ENCODE data around the gene DRC3.

The DRC3 gene

GRCh38 chr17:18017958-18018357 lies 45.3 kb downstream of the DRC3 start:
- no peak overlapping the region for H3K4me3 ChIP-seq (ENCODE audit: low read depth, low read length)

GRCh38 chr17:18018411-18018921 lies 45.8 kb downstream of the DRC3 start:
- no peak overlapping the region for H3K4me3 ChIP-seq (ENCODE audit: low read depth, low read length)

GRCh38 chr17:18019838-18020154 lies 47.1 kb downstream of the DRC3 start:
- H3K4me3 ChIP-seq (ENCODE audit: low read depth, low read length) = no peak overlapping the region

GRCh38 chr17:18020971-18021370 lies 48.3 kb downstream of the DRC3 start:
- no peak overlapping the region for H3K4me3 ChIP-seq (ENCODE audit: low read depth, low read length)

GRCh38 chr17:18021372-18021771 lies 48.7 kb downstream of the DRC3 start:
- H3K4me3 ChIP-seq (ENCODE audit: low read depth, low read length) = no peak overlapping the region

- no peak overlapping the region for H3K4me3 ChIP-seq (ENCODE audit: low read depth, low read length)
These were observed 52.7 kb downstream of the DRC3 start for GRCh38 chr17:18025241-18025944.

GRCh38 chr17:18025945-18026776 lies 53.5 kb downstream of the DRC3 start:
- no peak overlapping the region for H3K4me3 ChIP-seq (ENCODE audit: low read depth, low read length)

GRCh38 chr17:18027280-18027679 lies 54.6 kb downstream of the DRC3 start:
- no peak overlapping the region for H3K4me3 ChIP-seq (ENCODE audit: low read depth, low read length)

GRCh38 chr17:18028114-18028951 lies 55.7 kb downstream of the DRC3 start:
- H3K4me3 ChIP-seq (ENCODE audit: low read depth, low read length) = no peak overlapping the region

GRCh38 chr17:18028952-18029540 lies 56.4 kb downstream of the DRC3 start:
- no peak overlapping the region for H3K4me3 ChIP-seq (ENCODE audit: low read depth, low read length)

GRCh38 chr17:18031955-18032354 lies 59.3 kb downstream of the DRC3 start:
- H3K4me3 ChIP-seq (ENCODE audit: low read depth, low read length) = no peak overlapping the region

- H3K4me3 ChIP-seq (ENCODE audit: low read depth, low read length) = no peak overlapping the region
These were observed 60.9 kb downstream of the DRC3 start for GRCh38 chr17:18033442-18034099.

- no peak overlapping the region for H3K4me3 ChIP-seq (ENCODE audit: low read depth, low read length)
These were observed 63.0 kb downstream of the DRC3 start for GRCh38 chr17:18035704-18036103.

GRCh38 chr17:18037486-18037885 lies 64.8 kb downstream of the DRC3 start:
- no peak overlapping the region for H3K4me3 ChIP-seq (ENCODE audit: low read depth, low read length)

- peak overlapping the region; percentile 85 for H3K4me3 ChIP-seq (ENCODE audit: low read depth, low read length)
These were observed 65.6 kb downstream of the DRC3 start for GRCh38 chr17:18038149-18038850.

- H3K4me3 ChIP-seq (ENCODE audit: low read depth, low read length) = peak within 1 kb of the TSS; percentile 85
These were observed 66.3 kb downstream of the DRC3 start, which contains the start of the genes ATPAF2 and GID4 for GRCh38 chr17:18038861-18039534. Gene ATPAF2, minus strand, starts transcription at chr17:18039168. Its CDS starts 155 bp downstream, at chr17:18039013. Gene GID4, plus strand, starts transcription at chr17:18039408. Its CDS starts 57 bp downstream, at chr17:18039465.

- H3K4me3 ChIP-seq (ENCODE audit: low read depth, low read length) = peak overlapping the region; percentile 63
These were observed 67.0 kb downstream of the DRC3 start for GRCh38 chr17:18039535-18040260.

- peak overlapping the region; percentile 63 for H3K4me3 ChIP-seq (ENCODE audit: low read depth, low read length)
These were observed 67.7 kb downstream of the DRC3 start for GRCh38 chr17:18040261-18040858.
